HG03460 (cell line): ENCODE data around the gene BAZ1A.
"Not testable (repeated sequence)": the region's sequence is repeated elsewhere in the genome, so short reads cannot be mapped to it uniquely, and the experiment has no call there.

ENCODE experiments used
- ATAC-seq: cut with Tn5 transposase; IDR thresholded peaks from one replicate; pipeline ENCODE4 v1.9.1; 2021; ENCODE audit not compliant: unreplicated experiment

The BAZ1A gene

DNA sequence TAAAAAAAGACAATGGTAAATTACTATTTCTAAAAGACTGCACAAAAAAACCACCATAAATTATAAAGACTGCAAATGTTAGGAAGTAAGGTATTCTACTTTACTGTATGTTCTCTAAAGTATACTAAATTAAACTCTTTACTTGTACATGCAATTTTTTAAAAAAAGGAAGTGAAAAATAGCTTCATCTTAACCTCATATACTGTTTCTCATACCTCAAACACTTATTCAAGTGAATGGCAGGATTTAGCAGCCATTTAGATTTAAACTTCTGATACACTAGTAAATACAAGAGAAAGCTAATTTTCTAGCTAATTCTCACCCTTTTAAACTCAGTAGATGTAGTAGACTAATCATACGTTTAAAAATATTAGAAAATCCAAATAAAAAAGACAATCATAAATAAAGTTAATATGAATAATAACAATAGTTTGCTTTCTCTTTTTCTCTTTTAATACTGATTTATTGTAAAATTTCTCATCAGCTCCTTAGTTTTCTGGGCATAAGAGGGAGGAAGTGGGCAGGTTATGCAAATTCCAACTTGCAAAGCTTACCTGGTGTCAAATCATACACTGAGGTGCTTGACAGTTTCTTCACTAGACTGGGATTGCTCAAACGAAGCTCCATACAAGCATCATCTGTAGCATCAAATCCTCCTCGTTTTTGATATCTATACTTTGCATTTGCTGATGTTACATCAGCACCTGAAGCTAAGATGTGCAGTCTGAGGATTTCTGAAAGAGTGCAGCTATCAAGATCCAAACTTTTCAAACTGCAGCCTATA is 89.7 kb downstream of the BAZ1A start:
- no peak for ATAC-seq

DNA sequence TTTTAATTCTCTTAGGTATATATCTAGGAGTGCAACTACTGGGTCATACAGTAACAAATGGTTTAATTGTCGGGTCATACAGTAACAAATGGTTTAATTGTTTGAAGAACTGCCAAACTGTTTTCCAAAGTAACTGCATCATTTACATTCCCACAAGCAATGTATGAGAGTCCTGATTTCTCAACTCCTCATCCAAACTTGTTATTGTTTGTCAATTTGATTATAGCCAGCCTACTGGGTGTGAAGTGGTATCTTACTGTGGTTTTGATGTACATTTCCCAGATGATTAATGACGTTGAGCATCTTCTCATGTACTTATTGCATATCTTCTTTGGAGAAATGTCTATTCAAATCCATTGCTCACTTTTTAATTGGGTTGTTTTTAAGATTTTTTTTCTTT is 93.1 kb downstream of the BAZ1A start:
- ATAC-seq = no peak

DNA sequence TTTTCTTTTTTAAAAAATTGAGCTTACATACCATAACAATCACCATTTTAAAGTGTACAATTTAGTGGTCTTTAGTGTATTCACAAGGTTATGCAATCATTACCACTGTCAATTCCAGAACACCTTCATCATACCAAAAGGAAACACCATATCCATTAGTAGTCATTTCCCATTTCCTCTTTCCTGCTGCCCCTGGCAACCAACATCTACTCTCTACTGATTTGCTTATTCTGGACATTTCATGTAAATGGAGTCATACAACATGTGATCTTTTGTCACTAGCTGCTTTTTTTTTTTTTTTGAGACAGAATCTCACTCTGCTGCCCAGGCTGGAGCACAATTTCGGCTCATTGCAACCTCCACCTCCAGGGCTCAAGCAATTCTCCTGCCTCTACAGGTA is 93.9 kb downstream of the BAZ1A start:
- no peak for ATAC-seq

DNA sequence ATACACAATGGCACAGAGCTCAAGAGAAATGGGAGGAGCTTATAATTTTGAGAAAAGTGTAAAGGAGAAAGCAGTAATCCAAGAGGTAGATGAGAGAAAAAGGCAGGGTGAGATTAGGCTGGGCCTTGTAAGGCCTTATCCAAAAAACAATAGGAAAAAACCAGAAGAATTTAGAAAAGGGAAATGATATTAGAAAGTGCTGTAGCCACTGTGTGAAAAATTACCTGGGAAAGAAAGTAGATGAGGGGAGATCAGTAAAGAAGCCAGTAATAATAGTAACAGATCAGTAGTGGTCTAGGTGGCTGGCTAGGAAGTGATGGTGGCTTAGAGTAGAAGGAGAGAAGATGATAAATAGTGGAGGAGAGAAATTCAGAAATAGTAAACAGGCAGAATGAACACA is 94.5 kb downstream of the BAZ1A start:
- no peak for ATAC-seq

DNA sequence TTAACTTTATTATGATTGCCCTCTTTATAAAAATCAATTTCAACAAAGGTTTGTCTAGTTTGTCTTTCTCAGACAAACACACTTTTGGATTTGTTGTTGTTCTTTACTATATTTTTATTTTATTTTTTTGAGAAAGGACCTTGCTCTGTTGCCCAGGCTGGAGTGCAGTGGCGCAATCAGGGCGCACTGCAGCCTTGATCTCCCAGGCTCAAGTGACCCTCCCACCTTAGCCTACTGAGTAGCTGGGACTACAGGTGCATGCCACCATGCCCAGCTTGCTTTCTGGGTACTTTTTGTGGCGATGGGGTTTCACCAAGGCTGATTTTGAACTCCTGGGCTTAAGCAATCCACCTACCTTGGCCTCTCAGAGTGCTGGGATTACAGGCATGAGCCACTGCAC is 96.4 kb downstream of the BAZ1A start:
- no peak for ATAC-seq

DNA sequence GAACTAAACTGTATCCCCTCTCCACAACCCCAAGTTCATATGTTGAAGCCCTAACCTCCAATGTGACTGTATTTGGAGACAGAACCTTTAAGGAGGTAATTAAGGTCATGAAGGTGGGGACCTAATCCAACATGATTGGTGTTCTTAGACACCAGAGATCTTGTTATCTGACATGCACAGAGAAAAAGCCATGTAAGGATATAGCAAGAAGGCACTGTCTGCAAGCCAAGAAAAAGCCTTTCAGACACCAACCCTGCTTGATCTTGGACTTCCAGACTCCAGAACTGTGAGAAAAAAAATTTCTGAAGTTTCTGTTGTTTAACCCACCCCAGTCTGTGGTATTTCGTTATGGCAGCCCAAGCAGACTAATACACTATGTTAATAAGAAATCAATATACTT is 98.5 kb downstream of the BAZ1A start:
- no peak for ATAC-seq

DNA sequence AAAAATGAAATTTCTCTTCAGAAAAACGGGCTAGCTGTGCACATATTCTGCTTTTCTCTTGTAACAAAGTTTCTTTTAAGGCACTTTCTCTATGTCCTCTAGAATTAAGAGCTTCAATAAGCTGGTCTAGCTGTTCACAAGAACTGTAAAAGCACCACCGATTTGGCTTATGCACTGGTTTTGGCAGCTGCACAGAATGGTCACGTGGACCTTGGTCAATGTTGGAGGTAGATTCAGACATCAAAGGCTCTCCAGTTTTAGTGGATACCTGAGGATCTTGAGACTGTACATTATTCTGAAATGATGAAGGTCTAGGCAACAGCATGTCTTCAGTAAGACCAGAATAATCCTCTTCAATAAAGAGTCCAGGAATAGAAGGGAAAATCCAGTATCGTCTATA is 99.2 kb downstream of the BAZ1A start:
- ATAC-seq = no peak

DNA sequence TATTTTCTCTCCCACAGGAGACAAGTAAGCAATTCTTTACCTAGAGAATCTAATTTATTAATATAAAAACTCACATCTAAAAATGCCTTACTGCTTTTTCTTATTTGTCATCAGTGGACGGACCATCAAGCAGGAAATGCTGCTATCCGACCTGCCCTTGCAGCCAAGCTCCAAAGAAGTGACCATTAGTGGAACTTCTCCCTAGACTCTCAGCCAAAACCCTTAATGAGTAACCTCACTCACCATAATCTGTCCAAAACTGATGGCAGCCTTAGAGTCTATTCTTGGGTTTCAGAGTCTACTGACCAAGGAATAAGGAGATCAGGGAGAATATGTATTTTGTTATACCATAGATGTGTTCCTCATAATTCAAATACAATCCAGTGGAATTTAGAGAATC is 99.8 kb downstream of the BAZ1A start:
- no peak for ATAC-seq

DNA sequence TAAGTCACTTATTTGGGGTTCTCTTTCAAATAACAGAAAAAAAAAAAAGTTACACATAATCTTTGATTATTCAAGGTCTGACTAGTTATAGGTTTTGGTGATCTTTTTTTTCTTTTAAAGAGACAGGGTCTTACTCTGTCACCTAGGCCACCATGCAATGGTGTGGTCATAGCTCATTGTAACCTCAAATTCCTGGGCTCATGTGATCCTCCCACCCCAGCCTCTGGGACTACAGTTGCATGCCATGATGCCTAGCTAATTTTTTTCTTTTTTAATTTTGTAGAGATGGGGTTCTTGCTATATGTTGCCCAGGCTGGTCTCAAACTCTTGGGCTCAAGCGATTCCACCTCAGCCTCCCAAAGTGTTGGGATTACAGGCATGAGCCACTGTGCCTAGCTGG is 104.3 kb downstream of the BAZ1A start:
- ATAC-seq = no peak

DNA sequence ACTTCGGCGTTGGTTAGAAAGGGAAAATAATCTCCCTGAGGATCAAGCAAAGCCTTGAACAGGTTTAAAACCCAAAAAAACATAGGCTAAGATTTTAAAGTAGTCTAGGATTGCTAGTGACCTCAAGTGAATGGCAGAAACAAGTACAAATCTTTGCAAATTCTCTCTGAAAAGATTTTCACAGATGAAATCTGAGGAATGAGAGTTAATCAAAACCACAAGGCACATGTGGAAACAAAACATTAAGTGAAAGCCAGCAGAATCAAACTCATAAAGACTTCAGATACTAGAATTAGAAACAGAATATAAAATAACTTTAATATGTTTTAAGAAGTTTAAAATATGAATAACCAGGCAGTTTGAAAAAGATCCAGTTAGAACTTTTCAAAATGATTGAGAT is 108.6 kb downstream of the BAZ1A start:
- no peak for ATAC-seq

DNA sequence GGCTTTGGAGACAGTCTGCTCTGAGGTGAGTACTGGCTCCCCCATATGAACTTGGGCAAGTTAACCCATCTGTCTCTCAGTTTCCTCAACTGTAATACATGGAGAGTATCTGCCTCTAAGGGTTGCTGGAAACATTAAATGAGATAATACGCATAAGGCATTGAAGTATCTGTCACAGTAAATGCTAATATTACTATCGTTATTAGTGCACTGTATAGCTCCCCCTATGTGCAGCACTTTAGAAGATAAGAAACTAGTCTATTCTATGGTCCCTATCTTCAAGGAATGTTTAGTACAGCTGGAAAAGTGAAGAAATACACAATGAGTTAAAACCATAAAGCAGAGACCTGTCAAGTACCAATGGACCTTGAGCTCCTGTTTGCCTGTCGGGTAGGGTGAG is 109.1 kb downstream of the BAZ1A start:
- no peak for ATAC-seq

DNA sequence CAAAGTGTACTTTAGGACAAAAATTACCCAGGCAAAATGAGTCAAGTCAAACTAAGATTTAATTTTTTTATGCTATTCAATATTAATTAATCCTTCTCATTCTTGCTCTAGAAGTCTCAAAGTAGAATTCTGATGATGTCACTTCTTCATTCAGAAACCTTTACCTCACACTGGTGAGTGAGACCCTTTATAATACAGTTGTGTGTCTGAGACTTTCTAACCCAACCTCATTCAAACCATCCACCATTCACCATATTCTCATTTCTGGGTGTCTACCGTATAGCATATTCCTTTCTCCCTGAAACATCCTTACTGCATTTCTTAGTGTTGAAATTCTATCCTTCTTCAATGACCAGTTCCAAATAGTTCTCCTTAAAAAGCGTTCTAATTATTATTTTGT is 119.9 kb downstream of the BAZ1A start:
- no peak for ATAC-seq

DNA sequence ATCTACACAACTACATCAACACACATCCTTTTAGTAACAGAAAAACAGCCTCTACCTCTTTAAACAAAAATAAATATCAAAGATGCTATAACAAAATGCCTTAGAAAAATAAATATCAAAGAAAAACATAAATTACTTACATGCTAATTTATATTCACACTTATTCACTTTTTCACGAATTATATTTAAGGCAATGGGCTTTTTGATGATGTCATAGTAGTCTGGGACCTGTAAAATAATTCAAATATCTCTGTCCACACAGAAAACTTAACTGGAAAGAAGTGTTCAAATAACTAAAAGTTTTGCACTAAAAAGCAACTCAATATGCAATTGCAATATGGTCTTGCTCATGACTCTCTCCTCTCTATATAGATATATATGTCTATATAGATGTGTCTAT is 120.5 kb downstream of the BAZ1A start:
- ATAC-seq = no peak

DNA sequence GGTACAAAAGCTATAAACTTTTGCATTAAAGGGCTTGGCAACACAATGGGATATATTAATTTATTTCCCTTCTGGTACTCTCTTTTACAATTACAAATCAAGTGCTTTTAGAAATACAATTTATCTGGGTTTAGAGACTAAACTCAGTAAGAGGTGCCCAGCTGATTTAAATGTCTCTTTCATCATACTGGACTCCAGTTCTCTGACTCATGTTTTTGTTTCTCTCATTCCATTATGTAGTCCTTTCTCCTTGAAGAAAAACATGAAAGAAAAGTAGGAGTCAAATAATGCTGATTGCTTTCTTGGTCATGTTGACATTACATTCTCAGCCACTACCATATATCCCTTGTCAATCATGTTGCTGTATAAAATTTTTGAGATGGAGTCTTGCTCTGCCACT is 124.5 kb downstream of the BAZ1A start:
- ATAC-seq = no peak

DNA sequence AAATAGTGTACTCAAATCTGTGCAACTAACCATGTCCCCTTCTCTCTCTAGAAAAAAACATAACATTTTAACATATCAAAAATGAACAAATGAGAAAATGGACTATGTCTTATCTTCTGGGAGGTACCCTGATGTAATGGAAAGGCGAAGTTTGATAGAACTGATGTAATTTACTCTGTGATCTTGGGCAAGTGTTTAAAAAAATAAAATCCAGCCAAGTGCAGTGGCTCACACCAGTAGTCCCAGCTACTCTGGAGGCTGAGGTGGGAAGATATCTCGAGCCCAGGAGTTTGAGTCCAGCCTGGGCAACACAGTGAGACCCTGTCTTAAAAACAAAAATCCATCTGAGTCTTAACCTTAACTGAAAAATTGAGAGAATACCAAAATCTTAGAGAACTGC is 124.9 kb downstream of the BAZ1A start:
- ATAC-seq = no peak

DNA sequence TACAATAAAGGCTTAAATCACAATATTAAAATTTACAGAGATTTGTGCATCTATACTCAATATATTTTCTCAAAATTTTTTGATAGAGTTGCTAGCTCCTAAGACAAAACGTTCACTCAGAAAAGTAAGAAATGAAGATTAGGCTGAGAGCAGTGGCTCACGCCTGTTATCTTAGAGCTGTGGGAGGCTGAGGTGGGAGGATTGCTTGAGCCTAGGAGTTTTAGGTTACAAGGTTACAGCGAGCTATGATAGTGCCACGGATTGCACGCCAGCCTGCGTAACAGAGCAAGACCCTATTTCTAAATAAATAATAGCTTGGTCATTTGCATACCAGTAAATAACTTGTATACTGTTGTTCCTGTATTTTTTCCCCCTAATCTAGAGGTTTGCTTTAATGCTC is 125.8 kb downstream of the BAZ1A start:
- no peak for ATAC-seq

DNA sequence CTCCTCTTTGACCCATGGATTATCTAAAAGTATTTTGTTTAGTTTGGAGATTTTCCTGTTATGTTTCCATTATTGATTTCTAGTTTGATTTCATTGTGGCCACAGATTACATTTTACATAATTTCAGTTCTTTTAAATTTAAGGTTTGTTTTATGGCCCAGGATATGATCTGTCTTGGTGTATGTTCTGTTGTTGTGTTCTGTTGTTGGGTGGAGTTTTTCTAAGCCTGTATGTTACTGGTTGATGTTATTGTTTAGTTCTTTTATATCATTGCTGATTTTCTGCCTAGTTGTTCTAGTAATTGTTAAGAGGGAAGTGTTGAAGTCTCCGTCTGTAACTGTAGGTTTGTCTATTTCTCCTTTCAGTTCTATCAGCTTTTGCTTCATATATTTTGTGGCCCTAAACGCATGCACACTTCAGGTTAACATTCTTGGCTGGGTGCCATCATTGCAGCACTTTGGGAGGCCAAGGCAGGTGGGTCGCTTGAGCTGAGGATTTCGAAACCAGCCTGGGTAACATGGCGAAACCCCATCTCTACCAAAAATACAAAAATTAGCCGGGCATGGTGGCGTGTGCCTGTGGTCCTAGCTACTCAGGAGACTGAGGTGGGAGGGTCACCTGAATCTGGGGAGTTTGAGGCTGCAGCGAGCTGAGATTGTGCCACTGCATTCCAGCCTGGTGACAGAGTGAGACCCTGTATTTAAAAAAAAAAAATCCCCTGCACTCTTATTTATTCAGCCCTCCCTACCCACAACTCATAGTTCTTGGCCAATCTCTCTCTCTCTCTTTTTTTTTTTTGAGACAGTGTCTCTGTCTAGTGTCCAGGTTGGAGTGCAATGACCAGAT is 132.7 kb downstream of the BAZ1A start:
- ATAC-seq = no peak

DNA sequence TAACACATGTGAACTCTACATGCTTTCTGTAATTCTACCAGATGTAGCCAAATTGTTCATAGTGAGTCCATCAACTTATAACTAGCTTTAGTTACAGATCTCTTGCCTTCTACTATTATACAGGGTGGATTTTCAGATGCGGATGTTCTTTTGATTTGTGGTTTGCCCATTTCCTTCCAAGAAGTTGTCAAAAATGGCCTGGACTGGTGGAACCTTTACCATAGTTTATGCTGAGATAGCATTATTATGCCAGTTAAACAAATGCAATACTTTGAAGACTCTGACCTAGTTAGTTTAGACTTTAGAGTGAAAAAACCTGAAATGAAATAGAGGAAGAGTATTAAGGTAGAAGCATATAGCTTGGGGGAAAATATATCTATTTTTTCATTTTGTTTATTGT is 133.3 kb downstream of the BAZ1A start:
- no peak for ATAC-seq

DNA sequence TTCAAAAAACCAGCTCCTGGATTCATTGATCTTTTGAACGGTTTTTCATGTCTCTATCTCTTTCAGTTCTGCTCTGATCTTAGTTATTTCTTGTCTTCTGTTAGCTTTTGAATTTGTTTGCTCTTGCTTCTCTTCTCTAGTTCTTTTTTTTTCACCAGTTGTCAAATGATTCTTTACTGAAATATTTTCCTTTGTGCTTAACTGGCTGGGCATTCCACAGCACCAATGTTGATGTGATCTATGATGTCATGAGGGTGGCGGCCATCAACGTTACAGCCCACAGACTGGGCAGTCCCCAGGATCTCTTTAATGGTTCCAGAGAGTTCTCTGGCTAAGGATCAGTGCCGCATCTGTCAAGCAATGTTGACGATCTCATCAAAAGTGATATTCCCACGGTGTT is 135.0 kb downstream of the BAZ1A start:
- not testable (repeated sequence) for ATAC-seq

DNA sequence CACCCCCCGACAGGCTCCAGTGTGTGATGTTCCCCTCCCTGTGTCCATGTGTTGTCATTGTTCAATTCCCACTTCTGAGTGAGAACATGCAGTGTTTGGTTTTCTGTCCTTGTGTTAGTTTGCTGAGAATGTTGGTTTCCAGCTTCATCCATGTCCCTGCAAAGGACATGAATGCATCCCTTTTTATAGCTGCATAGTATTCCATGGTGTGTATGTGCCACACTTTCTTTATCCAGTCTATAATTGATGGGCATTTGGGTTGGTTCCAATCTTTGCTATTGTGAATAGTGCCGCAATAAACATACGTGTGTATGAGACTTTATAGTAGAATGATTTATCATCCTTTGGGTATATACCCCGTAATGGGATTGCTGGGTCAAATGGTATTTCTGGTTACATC is 138.1 kb downstream of the BAZ1A start:
- ATAC-seq = not testable (repeated sequence)

DNA sequence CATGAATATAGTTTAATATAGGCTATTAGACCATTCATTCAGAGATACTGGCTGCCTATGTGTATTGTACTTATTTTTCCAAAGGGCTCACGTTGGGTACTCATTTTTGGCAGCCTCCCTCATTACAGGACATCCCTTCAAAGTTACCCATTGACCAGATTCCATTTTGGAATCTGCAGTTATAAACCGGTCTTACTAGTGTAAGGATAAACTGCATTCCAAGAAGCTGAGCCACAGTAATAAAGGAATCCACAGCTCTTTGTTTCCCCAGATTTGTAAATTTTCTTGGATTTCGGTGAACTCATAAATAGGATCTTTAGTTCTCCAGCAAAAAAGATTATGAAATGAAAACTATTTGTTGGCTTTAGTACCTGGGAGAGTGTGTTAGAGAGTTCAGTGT is 141.9 kb downstream of the BAZ1A start:
- ATAC-seq = no peak

DNA sequence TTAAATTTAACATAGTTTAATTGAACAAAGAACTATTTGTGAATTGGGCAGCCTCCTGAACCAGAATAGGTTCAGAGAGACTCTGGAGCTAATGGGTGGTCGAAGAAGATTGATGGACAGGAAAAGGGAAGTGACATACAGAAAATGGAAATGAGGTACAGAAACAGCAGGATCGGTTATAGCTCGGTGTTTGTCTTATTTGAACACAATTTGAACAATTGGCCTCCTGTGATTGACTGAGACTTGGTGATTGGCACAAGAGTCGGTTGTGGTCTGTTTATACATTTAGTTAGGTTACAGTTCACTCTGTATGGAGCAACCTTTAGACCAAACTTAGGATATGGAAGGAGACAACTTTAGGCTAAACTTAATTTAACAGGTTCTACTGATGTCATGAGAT is 142.4 kb downstream of the BAZ1A start:
- no peak for ATAC-seq

DNA sequence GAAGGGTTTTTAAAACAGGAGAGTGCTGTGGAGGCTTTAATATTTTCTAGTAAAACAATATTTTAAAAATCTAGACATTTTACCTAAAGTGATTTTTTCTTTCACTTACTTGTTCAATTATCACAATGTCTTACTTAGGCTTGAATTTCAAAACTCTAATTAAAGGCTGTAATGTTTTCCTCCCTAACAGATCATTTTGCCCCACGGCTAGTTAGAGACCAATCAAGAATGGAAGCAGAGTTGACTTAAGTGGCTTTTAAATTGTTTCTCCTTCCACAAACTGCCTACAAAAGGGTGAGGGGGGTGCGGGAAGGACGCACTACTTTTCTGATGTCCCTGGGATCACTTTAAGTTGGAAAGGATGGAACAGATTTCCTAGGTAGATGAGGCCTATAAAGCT is 151.3 kb downstream of the BAZ1A start:
- ATAC-seq = no peak
